Peyer's patch (tissue), 4 donors: ENCODE data around the gene VTI1B.

Source experiments
- POLR2A ChIP-seq, 2 donors: fragments of 450-650 bp; IDR thresholded peaks; one replicate each; pipeline ENCODE4 v1.5.1; 2017; ENCODE audit warnings: antibody characterized with exemption in 2 of 2, mild to moderate bottlenecking in 2 of 2, moderate library complexity in 2 of 2
- TF ChIP-seq, protein P1 (sequence below), 6 experiments: fragments of 450-650 bp in 4 of 6; fragments of 200-600 bp in 2 of 6; sonication (generic) in 1 of 6; IDR thresholded peaks; one replicate each; pipeline ENCODE4 v1.5.1; 2017 to 2019; ENCODE audit warnings: antibody characterized with exemption in 6 of 6, mild to moderate bottlenecking in 3 of 6, moderate library complexity in 1 of 6

DNA sequence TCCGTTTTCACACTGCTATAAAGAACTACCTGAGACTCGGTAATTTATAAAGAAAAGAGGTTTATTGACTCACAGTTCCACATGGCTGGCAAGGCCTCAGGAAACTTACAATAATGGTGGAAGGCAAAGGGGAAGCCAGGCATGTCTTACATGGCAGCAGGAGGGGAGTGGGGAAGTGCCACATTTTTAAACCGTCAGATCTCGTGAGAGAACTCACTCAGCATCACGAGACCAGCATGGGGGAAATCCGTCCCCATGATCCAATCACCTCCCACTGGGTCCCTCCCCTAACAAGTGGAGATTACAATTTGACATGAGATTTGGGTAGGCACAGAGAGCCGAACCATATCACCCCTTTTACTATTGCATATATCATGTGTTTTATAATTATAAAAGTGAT, 72.4 kb downstream of the VTI1B start:
- TF ChIP-seq, protein P1, sequence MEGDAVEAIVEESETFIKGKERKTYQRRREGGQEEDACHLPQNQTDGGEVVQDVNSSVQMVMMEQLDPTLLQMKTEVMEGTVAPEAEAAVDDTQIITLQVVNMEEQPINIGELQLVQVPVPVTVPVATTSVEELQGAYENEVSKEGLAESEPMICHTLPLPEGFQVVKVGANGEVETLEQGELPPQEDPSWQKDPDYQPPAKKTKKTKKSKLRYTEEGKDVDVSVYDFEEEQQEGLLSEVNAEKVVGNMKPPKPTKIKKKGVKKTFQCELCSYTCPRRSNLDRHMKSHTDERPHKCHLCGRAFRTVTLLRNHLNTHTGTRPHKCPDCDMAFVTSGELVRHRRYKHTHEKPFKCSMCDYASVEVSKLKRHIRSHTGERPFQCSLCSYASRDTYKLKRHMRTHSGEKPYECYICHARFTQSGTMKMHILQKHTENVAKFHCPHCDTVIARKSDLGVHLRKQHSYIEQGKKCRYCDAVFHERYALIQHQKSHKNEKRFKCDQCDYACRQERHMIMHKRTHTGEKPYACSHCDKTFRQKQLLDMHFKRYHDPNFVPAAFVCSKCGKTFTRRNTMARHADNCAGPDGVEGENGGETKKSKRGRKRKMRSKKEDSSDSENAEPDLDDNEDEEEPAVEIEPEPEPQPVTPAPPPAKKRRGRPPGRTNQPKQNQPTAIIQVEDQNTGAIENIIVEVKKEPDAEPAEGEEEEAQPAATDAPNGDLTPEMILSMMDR (IDR thresholded peaks at IDR 0.05), result no peak
- TF ChIP-seq POLR2A (IDR thresholded peaks at IDR 0.05), result no peak
